ENCODE data around the gene ANGPTL2.

- TF ChIP-seq POLR2A (IDR thresholded peaks at IDR 0.05; ENCODE audit: low read length) (no peak), GATA1 (IDR thresholded peaks at IDR 0.05; ENCODE audit: low read depth, low read length) (no peak)
These were observed 44.5 kb upstream of the ANGPTL2 start for GRCh38 chr9:127166651-127167524.

Measured in erythroblast (primary cell).